Glomerular endothelial cell (primary cell): Measurements from ENCODE around the gene PIGX. TPM values are rescaled to one million over a fixed set of nuclear protein-coding genes. Genes with fewer than 3 reads are reported as not detected.

Experiments
- DNase-seq: peaks from one replicate; pipeline ENCODE4 v3.0.0-alpha.2; 2011; ENCODE audit warnings: low read depth, low spot score; ENCODE audit errors: extremely low read depth
- total RNA-seq: library from RNA; depleted of rRNA; stranded (reverse); fragments of >200 nt; gene quantifications from 2 replicates; pipeline ENCODE4 v1.2.3, GENCODE V29; 2015

Gene PIGX
- 19.7 and 23.9 TPM in 2 replicates for total RNA-seq

GRCh38 chr3:196711838-196712513 lies at the start of gene PIGX, which contains the start of gene CEP19:
TSS of gene PIGX (plus strand) at chr3:196712377.
TSS of gene CEP19 (minus strand) at chr3:196712250. CDS start at chr3:196708657, 3,593 bp downstream.
- DNase-seq: no peak

- no peak for DNase-seq
Measured at GRCh38 chr3:196662711-196663571, 49.2 kb upstream of the PIGX start.

- DNase-seq: no peak
Measured at GRCh38 chr3:196666001-196666867, 45.9 kb upstream of the PIGX start.

GRCh38 chr3:196667056-196667825 lies 44.9 kb upstream of the PIGX start:
- no peak for DNase-seq

- no peak for DNase-seq
Measured at GRCh38 chr3:196670339-196670738, 41.8 kb upstream of the PIGX start.

GRCh38 chr3:196673632-196674031 lies 38.5 kb upstream of the PIGX start:
- DNase-seq: no peak

GRCh38 chr3:196677353-196677752 lies 34.8 kb upstream of the PIGX start:
- no peak for DNase-seq

- no peak for DNase-seq
Measured at GRCh38 chr3:196677931-196678330, 34.2 kb upstream of the PIGX start.

- DNase-seq: peak; percentile 20
Measured at GRCh38 chr3:196684548-196685407, 27.4 kb upstream of the PIGX start.

GRCh38 chr3:196686436-196686835 lies 25.7 kb upstream of the PIGX start:
- DNase-seq: no peak

GRCh38 chr3:196688349-196688748 lies 23.8 kb upstream of the PIGX start:
- DNase-seq: no peak

- DNase-seq: no peak
Measured at GRCh38 chr3:196689941-196690660, 22.1 kb upstream of the PIGX start.

GRCh38 chr3:196691386-196691785 lies 20.8 kb upstream of the PIGX start:
- no peak for DNase-seq

GRCh38 chr3:196694202-196694638 lies 18.0 kb upstream of the PIGX start:
- no peak for DNase-seq

GRCh38 chr3:196694941-196695848 lies 17.0 kb upstream of the PIGX start:
- no peak for DNase-seq

GRCh38 chr3:196695849-196696226 lies 16.3 kb upstream of the PIGX start:
- DNase-seq: no peak

- DNase-seq: no peak
Measured at GRCh38 chr3:196697270-196697669, 14.9 kb upstream of the PIGX start.

- DNase-seq: no peak
Measured at GRCh38 chr3:196699749-196700148, 12.4 kb upstream of the PIGX start.
